Fibroblast of lung (primary cell): Measurements from ENCODE around the gene AGBL4.

Source experiments
- CTCF ChIP-seq, 2 donors: IDR thresholded peaks in 1 of 2; conservative IDR thresholded peaks in 1 of 2; 1 replicate in 1 of 2; 2 replicates in 1 of 2; pipeline ENCODE4 v1.5.1; 2011 to 2012; ENCODE audit warnings: low read length in 2 of 2, control low read depth in 1 of 2, inconsistent platforms in 1 of 2, low read depth in 1 of 2, mild to moderate bottlenecking in 1 of 2
- EZH2 ChIP-seq: IDR thresholded peaks from 2 replicates; pipeline ENCODE4 v1.5.1; 2012; ENCODE audit warnings: low read length, control low read depth, mild to moderate bottlenecking; ENCODE audit errors: missing control alignments

GRCh38 chr1:48830715-48831114 is 1193.0 kb downstream of the AGBL4 start:
- TF ChIP-seq CTCF (conservative IDR thresholded peaks at IDR 0.05 in 1 of 2, IDR thresholded peaks at IDR 0.05 in 1 of 2; ENCODE audit: low read depth in 1 of 2, low read length in 2 of 2), result no peak
- no peak for TF ChIP-seq EZH2
